Brain microvascular endothelial cell (primary cell): Measurements from ENCODE around the gene MCHR2.
A peak's percentile ranks its signal among the peaks of the same experiment; 100 is the strongest.

Experiments
- DNase-seq: peaks from one replicate; pipeline ENCODE4 v3.0.0-alpha.2; 2020
- H3K27ac ChIP-seq: fragments of 250-450 bp; sonication (Bioruptor Pico); 2 replicates; pipeline ENCODE4 v1.5.1; 2020; ENCODE audit warnings: mild to moderate bottlenecking, moderate library complexity
- H3K27me3 ChIP-seq: fragments of 250-450 bp; sonication (Bioruptor Pico); replicated peaks from 2 replicates; pipeline ENCODE4 v1.5.1; 2020; ENCODE audit warnings: mild to moderate bottlenecking
- H3K36me3 ChIP-seq: fragments of 250-450 bp; sonication (Bioruptor Pico); replicated peaks from 2 replicates; pipeline ENCODE4 v1.5.1; 2020; ENCODE audit warnings: mild to moderate bottlenecking
- H3K4me3 ChIP-seq: 2 replicates; pipeline ENCODE4 v1.5.1; 2011; ENCODE audit warnings: low read depth, mild to moderate bottlenecking, control low read depth, low read length, moderate library complexity
- CTCF ChIP-seq: IDR thresholded peaks from 2 replicates; pipeline ENCODE4 v1.5.1; 2011; ENCODE audit warnings: low read depth, mild to moderate bottlenecking, moderate library complexity, low read length, control low read depth, inconsistent platforms; ENCODE audit errors: missing control alignments
- in situ Hi-C: cut with HindIII; loops from 2 replicates; pipeline ENCODE4 v1.10.0; 2017; ENCODE audit warnings: low sequenced_read_pairs, low pct_ligation_motif_present

The MCHR2 gene

GRCh38 chr6:100008857-100009256 is 14.8 kb upstream of the MCHR2 start:
- Histone ChIP-seq H3K27ac (no peak overlapping the region), H3K36me3 (no peaks in the 10 kb centered on the region), H3K27me3 (no peaks in the 10 kb centered on the region), H3K4me3 (no peak overlapping the region)
- no peak for TF ChIP-seq CTCF
- in situ Hi-C loops: no loop called here
- no peak for DNase-seq

GRCh38 chr6:100001915-100002388 is 7.9 kb upstream of the MCHR2 start:
- H3K27me3 ChIP-seq: peaks cover 3% of the 10 kb centered on the region
- no peak overlapping the region for H3K27ac ChIP-seq
- peak; percentile 57 for DNase-seq
- TF ChIP-seq CTCF: peak; percentile 95
- H3K4me3 ChIP-seq: no peak overlapping the region
- no peaks in the 10 kb centered on the region for H3K36me3 ChIP-seq
- in situ Hi-C loops: no loop called here

- Histone ChIP-seq H3K27me3 (peaks cover 35% of the 10 kb centered on the region), H3K27ac (no peak overlapping the region), H3K36me3 (no peaks in the 10 kb centered on the region), H3K4me3 (no peak overlapping the region)
- DNase-seq: no peak
- no peak for TF ChIP-seq CTCF
- in situ Hi-C loops: no loop called here
Measured at GRCh38 chr6:99997141-99997540, 3.1 kb upstream of the MCHR2 start.

GRCh38 chr6:99995916-99996315 is 1.9 kb upstream of the MCHR2 start:
- peaks cover 34% of the 10 kb centered on the region for H3K27me3 ChIP-seq
- in situ Hi-C loops: no loop called here

GRCh38 chr6:99993146-99993532 is 884 bp downstream of the MCHR2 start:
- DNase-seq: no peak
- peak overlapping the region; percentile 28 for H3K4me3 ChIP-seq
- no peaks in the 10 kb centered on the region for H3K36me3 ChIP-seq
- peaks cover 34% of the 10 kb centered on the region for H3K27me3 ChIP-seq
- in situ Hi-C loops: no loop called here
- no peak for TF ChIP-seq CTCF
- no peak overlapping the region for H3K27ac ChIP-seq

More at GRCh38 chr6:99995916-99996315, 1.9 kb upstream of the MCHR2 start:
- TF ChIP-seq CTCF: no peak
- no peak for DNase-seq
- no peaks in the 10 kb centered on the region for H3K36me3 ChIP-seq
- H3K27ac ChIP-seq: no peak overlapping the region
- no peak overlapping the region for H3K4me3 ChIP-seq

- no peak overlapping the region for H3K27ac ChIP-seq
- in situ Hi-C loops: no loop called here
- no peak for TF ChIP-seq CTCF
- no peak for DNase-seq
- H3K36me3 ChIP-seq: no peaks in the 10 kb centered on the region
- H3K27me3 ChIP-seq: peaks cover 34% of the 10 kb centered on the region
- H3K4me3 ChIP-seq: no peak overlapping the region
Measured at GRCh38 chr6:99991955-99992354, 2.1 kb downstream of the MCHR2 start.
